GM23248 (cell line): ENCODE data around the gene ARCN1. TPM values are rescaled to one million over a fixed set of nuclear protein-coding genes. Genes with fewer than 3 reads are reported as not detected.

ENCODE experiments used
- DNase-seq: peaks from one replicate; pipeline ENCODE4 v3.0.0-alpha.2; 2015
- H2AFZ ChIP-seq: fragments of 200-600 bp; sonication (generic); 2 replicates; pipeline ENCODE4 v1.6.1; 2016; ENCODE audit warnings: antibody characterized with exemption
- H3F3A ChIP-seq: fragments of 200-600 bp; sonication (generic); 2 replicates; pipeline ENCODE4 v1.6.1; 2016; ENCODE audit warnings: mild to moderate bottlenecking, antibody characterized with exemption, mixed run types; ENCODE audit not compliant: insufficient read depth
- H3K27ac ChIP-seq: fragments of 200-600 bp; sonication (generic); 2 replicates; pipeline ENCODE4 v1.5.1; 2016; ENCODE audit warnings: mild to moderate bottlenecking
- H3K27me3 ChIP-seq: fragments of 200-600 bp; sonication (generic); replicated peaks from 2 replicates; pipeline ENCODE4 v1.6.1; 2016; ENCODE audit warnings: mild to moderate bottlenecking; ENCODE audit not compliant: insufficient read depth
- H3K36me3 ChIP-seq: fragments of 200-600 bp; sonication (generic); 2 replicates; pipeline ENCODE4 v1.6.1; 2016; ENCODE audit warnings: low read depth, mild to moderate bottlenecking
- H3K4me1 ChIP-seq: fragments of 200-600 bp; sonication (generic); 2 replicates; pipeline ENCODE4 v1.6.1; 2016; ENCODE audit warnings: mild to moderate bottlenecking; ENCODE audit not compliant: insufficient read depth
- H3K4me2 ChIP-seq: fragments of 200-600 bp; sonication (generic); one replicate; pipeline ENCODE4 v1.6.1; 2016; ENCODE audit warnings: mild to moderate bottlenecking; ENCODE audit not compliant: unreplicated experiment
- H3K4me3 ChIP-seq: fragments of 200-600 bp; sonication (generic); 2 replicates; pipeline ENCODE4 v1.5.1; 2016; ENCODE audit warnings: mild to moderate bottlenecking
- H3K79me2 ChIP-seq: fragments of 200-600 bp; sonication (generic); 2 replicates; pipeline ENCODE4 v1.6.1; 2016; ENCODE audit warnings: mild to moderate bottlenecking; ENCODE audit not compliant: insufficient read depth
- H3K9ac ChIP-seq: fragments of 200-600 bp; sonication (generic); 2 replicates; pipeline ENCODE4 v1.6.1; 2016; ENCODE audit warnings: mild to moderate bottlenecking
- H3K9me2 ChIP-seq: fragments of 200-600 bp; sonication (generic); 2 replicates; pipeline ENCODE4 v1.6.1; 2016; ENCODE audit warnings: mixed run types, mild to moderate bottlenecking, moderate library complexity; ENCODE audit not compliant: insufficient read depth
- H3K9me3 ChIP-seq: fragments of 200-600 bp; sonication (generic); one replicate; pipeline ENCODE4 v1.6.1; 2017; ENCODE audit warnings: low read depth
- H4K20me1 ChIP-seq: fragments of 200-600 bp; sonication (generic); 2 replicates; pipeline ENCODE4 v1.6.0; 2016; ENCODE audit not compliant: insufficient read depth
- EZH2 ChIP-seq: fragments of 200-600 bp; sonication (generic); IDR thresholded peaks from 2 replicates; pipeline ENCODE4 v1.6.1; 2018; ENCODE audit warnings: antibody characterized with exemption, mild to moderate bottlenecking; ENCODE audit not compliant: insufficient read depth, poor library complexity, severe bottlenecking
- EZH2phosphoT487 ChIP-seq: fragments of 200-600 bp; sonication (generic); IDR thresholded peaks from 2 replicates; pipeline ENCODE4 v1.6.1; 2018; ENCODE audit warnings: antibody characterized with exemption, moderate library complexity, mild to moderate bottlenecking, low read depth; ENCODE audit not compliant: insufficient read depth
- WGBS, 2 experiments: methylation state at CpG; one replicate each; pipeline ENCODE4 v1.1.6; 2015 to 2017; ENCODE audit warnings: low lambda C conversion rate in 2 of 2, low coverage in 1 of 2; ENCODE audit errors: missing lambda C conversion rate in 2 of 2; 5-methylcytosine and 5-hydroxymethylcytosine counted together
- in situ Hi-C: fragments of 300-500 bp; cut with MboI; formaldehyde crosslinking; loops from 2 replicates; pipeline ENCODE4 v1.15.0; 2020
- polyA plus RNA-seq: library from polyadenylated mRNA; unstranded; fragments of >200 nt; fragmentation: Nextera tagmentation; extraction: Ambion mirVana; gene quantifications from 2 replicates; pipeline ENCODE4 v1.2.1, GENCODE V29; 2016
- total RNA-seq: library from RNA; depleted of rRNA; stranded (reverse); fragments of >200 nt; shearing (Covaris generic); gene quantifications from 2 replicates; pipeline ENCODE4 v1.2.3, GENCODE V29; 2014

ARCN1 gene
- total and polyA plus RNA-seq, 2 experiments from 2014 or later: 187 to 190 TPM

DNA sequence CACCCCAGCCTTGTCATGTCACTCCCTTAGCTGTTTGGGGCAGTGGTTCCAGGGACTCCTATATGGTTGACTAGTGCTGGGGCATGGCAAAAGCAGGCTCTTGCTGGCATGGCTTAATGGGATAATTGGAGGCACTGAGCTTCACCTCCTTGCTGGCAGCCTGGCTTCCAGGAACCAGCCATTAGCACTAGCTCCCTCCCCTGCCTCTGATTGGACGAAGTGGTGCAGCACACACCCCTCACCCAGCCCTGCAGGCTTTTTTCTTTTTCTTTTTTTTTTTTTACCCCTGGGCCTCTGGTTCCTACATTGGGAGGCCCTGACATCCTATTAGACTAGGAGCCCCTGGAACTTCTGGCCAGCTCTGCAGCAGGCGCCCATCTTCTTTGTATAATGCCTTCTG is 53.8 kb downstream of the ARCN1 start:
- DNase-seq: no peak
- no peak for TF ChIP-seq EZH2phosphoT487
- no peak for TF ChIP-seq EZH2
- Histone ChIP-seq H2AFZ (no peak overlapping the region), H3K9ac (no peak overlapping the region), H4K20me1 (no peaks in the 10 kb centered on the region), H3K36me3 (peaks cover 39% of the 10 kb centered on the region; the same call in 1 of the 2 replicates), H3K4me1 (peaks cover 42% of the 10 kb centered on the region), H3K4me3 (no peak overlapping the region), H3K9me3 (no peaks in the 10 kb centered on the region), H3K4me2 (no peak overlapping the region), H3K27ac (no peak overlapping the region), H3K9me2 (no peaks in the 10 kb centered on the region), H3K79me2 (peaks cover 97% of the 10 kb centered on the region), H3F3A (peaks cover 26% of the 10 kb centered on the region), H3K27me3 (no peaks in the 10 kb centered on the region)
- in situ Hi-C loops: no loop called here
- WGBS, 2 experiments: 65 to 75% methylated on average over 2 of the region's 2 CpGs

DNA sequence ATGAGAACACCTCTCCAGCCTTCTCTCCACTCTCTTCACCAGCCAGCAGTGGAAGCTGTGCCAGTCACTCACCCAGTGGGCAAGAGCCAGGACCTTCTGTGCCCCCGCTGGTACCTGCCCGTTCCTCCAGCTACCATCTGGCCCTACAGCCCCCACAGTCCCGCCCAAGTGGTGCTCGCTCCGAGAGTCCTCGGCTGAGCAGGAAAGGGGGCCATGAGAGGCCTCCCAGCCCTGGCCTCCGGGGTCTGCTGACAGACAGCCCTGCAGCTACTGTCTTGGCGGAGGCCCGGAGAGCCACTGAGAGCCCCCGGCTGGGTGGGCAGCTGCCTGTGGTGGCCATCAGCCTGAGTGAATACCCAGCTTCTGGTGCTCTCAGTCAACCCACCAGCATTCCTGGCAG is 55.4 kb downstream of the ARCN1 start:
- WGBS, 2 experiments: 86 to 93% methylated on average over 10 of the region's 10 CpGs
- no peak overlapping the region for H3K27ac ChIP-seq
- TF ChIP-seq EZH2phosphoT487: no peak
- no peak for TF ChIP-seq EZH2

DNA sequence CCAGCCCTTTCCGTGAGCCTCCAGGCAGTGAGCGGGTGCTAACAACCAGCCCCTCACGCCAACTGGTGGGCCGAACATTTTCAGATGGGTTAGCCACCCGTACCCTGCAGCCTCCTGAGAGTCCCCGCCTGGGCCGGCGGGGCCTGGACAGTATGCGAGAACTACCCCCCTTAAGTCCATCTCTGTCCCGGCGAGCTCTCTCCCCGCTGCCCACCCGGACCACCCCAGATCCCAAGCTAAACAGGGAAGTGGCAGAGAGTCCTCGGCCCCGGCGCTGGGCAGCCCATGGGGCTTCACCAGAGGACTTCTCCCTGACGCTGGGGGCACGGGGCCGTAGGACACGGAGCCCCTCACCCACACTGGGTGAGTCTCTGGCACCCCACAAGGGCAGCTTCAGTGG is 55.8 kb downstream of the ARCN1 start:
- Histone ChIP-seq H3F3A (peaks cover 31% of the 10 kb centered on the region), H3K79me2 (peaks cover 98% of the 10 kb centered on the region), H3K27ac (no peak overlapping the region), H3K9me2 (no peaks in the 10 kb centered on the region), H3K27me3 (no peaks in the 10 kb centered on the region), H4K20me1 (no peaks in the 10 kb centered on the region), H3K4me1 (peaks cover 29% of the 10 kb centered on the region), H3K9me3 (no peaks in the 10 kb centered on the region), H3K36me3 (peaks cover 51% of the 10 kb centered on the region; the same call in 1 of the 2 replicates), H3K4me3 (no peak overlapping the region), H3K4me2 (no peak overlapping the region), H3K9ac (no peak overlapping the region), H2AFZ (no peak overlapping the region)
- no peak for DNase-seq
- no peak for TF ChIP-seq EZH2phosphoT487
- no peak for TF ChIP-seq EZH2
- in situ Hi-C loops: no loop called here
- 96 to 98% methylated on average over 19 to 20 of the region's 20 CpGs for WGBS, 2 experiments

More for the DNA sequence above, 55.4 kb downstream of the ARCN1 start:
- H3K4me3 ChIP-seq: no peak overlapping the region
- peaks cover 96% of the 10 kb centered on the region for H3K79me2 ChIP-seq
- no peak overlapping the region for H3K9ac ChIP-seq
- H3K9me2 ChIP-seq: no peaks in the 10 kb centered on the region
- no peak for DNase-seq
- no peak overlapping the region for H2AFZ ChIP-seq
- H4K20me1 ChIP-seq: no peaks in the 10 kb centered on the region
- H3K9me3 ChIP-seq: no peaks in the 10 kb centered on the region
- no peak overlapping the region for H3K4me2 ChIP-seq
- H3K36me3 ChIP-seq: peaks cover 48% of the 10 kb centered on the region; the same call in 1 of the 2 replicates
- H3F3A ChIP-seq: peaks cover 29% of the 10 kb centered on the region
- peaks cover 30% of the 10 kb centered on the region for H3K4me1 ChIP-seq
- H3K27me3 ChIP-seq: no peaks in the 10 kb centered on the region
- in situ Hi-C loops: no loop called here

DNA sequence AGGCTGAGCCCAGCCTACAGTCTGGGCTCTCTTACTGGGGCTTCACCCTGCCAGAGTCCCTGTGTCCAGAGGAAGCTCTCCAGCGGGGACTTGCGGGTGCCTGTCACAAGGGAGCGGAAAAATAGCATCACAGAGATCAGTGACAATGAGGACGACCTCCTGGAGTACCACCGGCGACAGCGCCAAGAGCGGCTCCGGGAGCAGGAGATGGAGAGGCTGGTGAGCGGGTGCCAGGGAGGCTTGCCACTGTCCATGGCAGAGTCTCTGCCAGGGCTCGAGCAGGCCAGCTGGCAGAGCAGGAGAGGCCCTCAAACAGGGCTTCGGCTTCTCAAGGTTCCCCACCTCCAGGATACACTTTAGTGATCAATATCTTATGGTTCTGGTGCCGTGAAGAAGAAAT is 56.2 kb downstream of the ARCN1 start:
- no peak for TF ChIP-seq EZH2
- no peak for TF ChIP-seq EZH2phosphoT487
- Histone ChIP-seq H3K9me2 (no peaks in the 10 kb centered on the region), H3K4me2 (no peak overlapping the region)

More for the DNA sequence above, 56.2 kb downstream of the ARCN1 start:
- no peaks in the 10 kb centered on the region for H3K27me3 ChIP-seq
- peak overlapping the region; percentile 33; the same call in 1 of the 2 replicates for H3K9ac ChIP-seq
- peaks cover 96% of the 10 kb centered on the region for H3K79me2 ChIP-seq
- no peak overlapping the region for H3K27ac ChIP-seq
- H3K9me3 ChIP-seq: no peaks in the 10 kb centered on the region
- H4K20me1 ChIP-seq: no peaks in the 10 kb centered on the region
- peaks cover 35% of the 10 kb centered on the region for H3F3A ChIP-seq
- WGBS, 2 experiments: 80% methylated on average over 13 of the region's 13 CpGs
- in situ Hi-C loops: no loop called here
- no peak for DNase-seq
- H2AFZ ChIP-seq: no peak overlapping the region
- H3K4me3 ChIP-seq: no peak overlapping the region
- H3K4me1 ChIP-seq: peaks cover 29% of the 10 kb centered on the region
- H3K36me3 ChIP-seq: peaks cover 51% of the 10 kb centered on the region; the same call in 1 of the 2 replicates
